GM12878 (cell line): ENCODE data around the gene SCLT1. TPM values are rescaled to one million over a fixed set of nuclear protein-coding genes. Genes with fewer than 3 reads are reported as not detected.
A peak's percentile ranks its signal among the peaks of the same experiment; 100 is the strongest.

ENCODE experiments used
- ATAC-seq: fragments of 200-7000 bp; cut with Tn5 transposase; 3 replicates; pipeline ENCODE4 v1.9.1; 2020; ENCODE audit warnings: mild to moderate bottlenecking, moderate library complexity
- BruUV-seq: library from RNA; stranded (reverse); fragments of 400-500 nt; replicated peaks from 2 replicates; lab custom pipeline; 2021; lab: Mats Ljungman, UMichigan
- CTCF ChIA-PET: fragments of 300-600 bp; sonication (Branson Sonifier 250); formaldehyde crosslinking; extraction: SDS; loops from one replicate; lab custom pipeline; 2021; ENCODE audit warnings: inconsistent platforms; lab: Yijun Ruan, JAX
- POLR2A ChIA-PET: fragments of 350-600 bp; formaldehyde crosslinking; extraction: SDS; loops from one replicate; lab custom pipeline; 2021; ENCODE audit warnings: inconsistent platforms; lab: Charles Lee
- RAD21 ChIA-PET: fragments of 300-600 bp; sonication (Branson Sonifier 250); formaldehyde crosslinking; loops from one replicate; lab custom pipeline; 2023; ENCODE audit warnings: antibody characterized with exemption; ENCODE audit not compliant: unreplicated experiment; lab: Charles Lee
- SMC1A ChIA-PET: fragments of 300-600 bp; sonication (Branson Sonifier 250); formaldehyde crosslinking; loops from one replicate; lab custom pipeline; 2023; ENCODE audit not compliant: unreplicated experiment, uncharacterized antibody; lab: Charles Lee
- DNase-seq: peaks from one replicate; pipeline ENCODE4 v3.0.0-alpha.2; 2011; ENCODE audit warnings: low read depth, low spot score
- FAIRE-seq: peaks from 3 replicates; lab custom pipeline; 2011; peaks lifted over from hg19 to GRCh38; lab: Jason Lieb, UNC
- H2AFZ ChIP-seq: 2 replicates; pipeline ENCODE4 v1.6.0; 2011; ENCODE audit warnings: low read depth, low read length, control low read depth; ENCODE audit not compliant: control insufficient read depth
- H3K27ac ChIP-seq: 2 replicates; pipeline ENCODE4 v1.5.1; 2011; ENCODE audit warnings: control low read depth; ENCODE audit not compliant: control insufficient read depth, insufficient read depth
- H3K27me3 ChIP-seq, 2 experiments: replicated peaks in 1 of 2; 2 replicates each; pipeline versions ENCODE4 v1.6.0 to v1.6.1; 2011; ENCODE audit warnings: low read length in 1 of 2; ENCODE audit not compliant: control insufficient read depth in 2 of 2, insufficient read depth in 2 of 2
- H3K36me3 ChIP-seq, 2 experiments: 2 replicates each; pipeline ENCODE4 v1.5.1; 2011; ENCODE audit warnings: low read length in 1 of 2; ENCODE audit not compliant: control insufficient read depth in 2 of 2, insufficient read depth in 2 of 2
- H3K4me1 ChIP-seq: 2 replicates; pipeline ENCODE4 v1.6.1; 2011; ENCODE audit warnings: mild to moderate bottlenecking, low read length, moderate library complexity, mixed read lengths; ENCODE audit not compliant: control insufficient read depth, insufficient read depth
- H3K4me2 ChIP-seq: 2 replicates; pipeline ENCODE4 v1.6.0; 2011; ENCODE audit warnings: control low read depth; ENCODE audit not compliant: control insufficient read depth, insufficient read depth
- H3K4me3 ChIP-seq: fragments of 200-600 bp; sonication (generic); 2 replicates; pipeline ENCODE4 v1.5.1; 2016
- H3K79me2 ChIP-seq: 2 replicates; pipeline ENCODE4 v1.6.0; 2011; ENCODE audit warnings: low read length; ENCODE audit not compliant: control insufficient read depth, insufficient read depth
- H3K9ac ChIP-seq: 2 replicates; pipeline ENCODE4 v1.8.0; 2011; ENCODE audit warnings: low read length, control low read depth, mixed read lengths; ENCODE audit not compliant: control insufficient read depth, insufficient read depth
- H3K9me3 ChIP-seq: replicated peaks from 3 replicates; pipeline ENCODE4 v1.5.1; 2011; ENCODE audit warnings: mild to moderate bottlenecking, low read length; ENCODE audit not compliant: control insufficient read depth, insufficient read depth
- H4K20me1 ChIP-seq: 2 replicates; pipeline ENCODE4 v1.6.0; 2011; ENCODE audit not compliant: control insufficient read depth, insufficient read depth
- CREB1 ChIP-seq: IDR thresholded peaks from 2 replicates; pipeline ENCODE4 v1.6.1; 2012; ENCODE audit warnings: low read depth, mild to moderate bottlenecking, inconsistent platforms
- CREM ChIP-seq: IDR thresholded peaks from 2 replicates; pipeline ENCODE4 v1.6.1; 2014; ENCODE audit warnings: antibody characterized with exemption, low read depth
- HDGF ChIP-seq: fragments of 450-650 bp; IDR thresholded peaks from 2 replicates; pipeline ENCODE4 v1.6.1; 2016; ENCODE audit warnings: antibody characterized with exemption
- IKZF1 ChIP-seq: fragments of 450-650 bp; conservative IDR thresholded peaks from 2 replicates; pipeline ENCODE4 v1.6.1; 2017; ENCODE audit warnings: antibody characterized with exemption, mild to moderate bottlenecking
- JUNB ChIP-seq: IDR thresholded peaks from 2 replicates; pipeline ENCODE4 v1.6.1; 2016; ENCODE audit warnings: antibody characterized with exemption, mild to moderate bottlenecking
- MTA2 ChIP-seq: fragments of 450-650 bp; IDR thresholded peaks from 2 replicates; pipeline ENCODE4 v1.6.1; 2016; ENCODE audit warnings: low read depth, mild to moderate bottlenecking, moderate library complexity
- MXI1 ChIP-seq: fragments of 150-350 bp; IDR thresholded peaks from 2 replicates; pipeline ENCODE4 v1.6.1; 2011; ENCODE audit warnings: low read depth, mild to moderate bottlenecking, inconsistent platforms, low read length, improper control_type of control experiment
- MYB ChIP-seq: fragments of 150-350 bp; IDR thresholded peaks from 2 replicates; pipeline ENCODE4 v1.6.1; 2014; ENCODE audit warnings: mild to moderate bottlenecking, low read depth, low read length, borderline replicate concordance
- NFYB ChIP-seq: IDR thresholded peaks from 2 replicates; pipeline ENCODE4 v1.6.1; 2011; ENCODE audit warnings: low read depth, mild to moderate bottlenecking, low read length, improper control_type of control experiment, moderate library complexity; ENCODE audit not compliant: insufficient read depth
- POLR2A ChIP-seq: IDR thresholded peaks from 2 replicates; pipeline ENCODE4 v1.6.1; 2011; ENCODE audit warnings: low read depth, mild to moderate bottlenecking, low read length
- POLR2AphosphoS2 ChIP-seq: IDR thresholded peaks from 2 replicates; pipeline ENCODE4 v1.6.1; 2011; ENCODE audit warnings: low read depth, mild to moderate bottlenecking, low read length, improper control_type of control experiment, moderate library complexity
- POLR2AphosphoS5 ChIP-seq: IDR thresholded peaks from 2 replicates; pipeline ENCODE4 v1.6.1; 2011; ENCODE audit warnings: mild to moderate bottlenecking, low read length, inconsistent platforms
- RAD51 ChIP-seq: fragments of 450-650 bp; IDR thresholded peaks from 2 replicates; pipeline ENCODE4 v1.6.1; 2016; ENCODE audit warnings: moderate library complexity, mild to moderate bottlenecking, inconsistent platforms
- RUNX3 ChIP-seq: IDR thresholded peaks from 2 replicates; pipeline ENCODE4 v1.6.1; 2012; ENCODE audit warnings: low read length, inconsistent platforms
- SMAD5 ChIP-seq: IDR thresholded peaks from 2 replicates; pipeline ENCODE4 v1.6.1; 2016; ENCODE audit warnings: antibody characterized with exemption, low read depth
- STAT1 ChIP-seq: fragments of 450-650 bp; conservative IDR thresholded peaks from 2 replicates; pipeline ENCODE4 v1.6.1; 2014; ENCODE audit warnings: antibody characterized with exemption, mild to moderate bottlenecking
- STAT3 ChIP-seq: IDR thresholded peaks from 2 replicates; pipeline ENCODE4 v1.6.1; 2011; ENCODE audit warnings: low read depth, low read length, improper control_type of control experiment
- TCF7 ChIP-seq: IDR thresholded peaks from 2 replicates; pipeline ENCODE4 v1.6.1; 2014; ENCODE audit warnings: antibody characterized with exemption, borderline replicate concordance
- WGBS: methylation state at CpG from one replicate; pipeline ENCODE4 v1.1.6; 2016; ENCODE audit warnings: low lambda C conversion rate; ENCODE audit not compliant: insufficient replicate concordance, insufficient coverage; ENCODE audit errors: missing lambda C conversion rate; 5-methylcytosine and 5-hydroxymethylcytosine counted together
- in situ Hi-C: fragments of 300-500 bp; cut with MboI; formaldehyde crosslinking; loops from 9 replicates; pipeline ENCODE4 v1.14.3; 2018; ENCODE audit warnings: mixed read lengths
- intact Hi-C: fragments of 100-400 bp; cut with micrococcal nuclease; formaldehyde crosslinking; loops from one replicate; pipeline ENCODE4 v1.14.2; 2022; ENCODE audit not compliant: unreplicated experiment
- polyA plus RNA-seq, 11 experiments: library from polyadenylated mRNA; depleted of rRNA in 4 of 11; unstranded in 6 of 11; stranded (reverse) in 5 of 11; fragments of >200 nt; fragmentation: Nextera tagmentation in 4 of 11; fragmentation: Illumina TruSeq in 1 of 11; extraction: Ambion mirVana in 4 of 11; extraction: Trizol in 1 of 11; gene quantifications; 1 replicate in 1 of 11; 2 replicates in 10 of 11; pipeline versions ENCODE4 v1.2.1 to v1.2.3, GENCODE V29; 2011 to 2016; ENCODE audit warnings: inconsistent platforms in 2 of 11, missing spikeins in 2 of 11, low read depth in 1 of 11
- total RNA-seq, 4 experiments: library from RNA; depleted of rRNA in 3 of 4; stranded (reverse); fragments of >200 nt in 3 of 4; fragmentation: Illumina TruSeq in 1 of 4; extraction: Trizol in 1 of 4; gene quantifications; 2 replicates each; pipeline versions ENCODE4 v1.2.1 to v1.2.3, GENCODE V29; 2013 to 2021
- TF ChIP-seq, protein P1 (sequence below): fragments of 450-650 bp; IDR thresholded peaks from 2 replicates; pipeline ENCODE4 v1.6.1; 2016; ENCODE audit warnings: mild to moderate bottlenecking
- TF ChIP-seq, protein P2 (sequence below): fragments of 450-650 bp; IDR thresholded peaks from 2 replicates; pipeline ENCODE4 v1.6.1; 2017; ENCODE audit warnings: borderline replicate concordance
- TF ChIP-seq, protein P3 (sequence below): fragments of 450-650 bp; IDR thresholded peaks from 2 replicates; pipeline ENCODE4 v1.6.1; 2017; ENCODE audit warnings: low read depth, mild to moderate bottlenecking, moderate library complexity

Gene SCLT1
- total and polyA plus RNA-seq, 10 of the 15 experiments (the other 5 are each of a cell fraction or from before 2014, with no cell fraction given), result 7.8 to 31.4 (median 19.6) TPM

DNA sequence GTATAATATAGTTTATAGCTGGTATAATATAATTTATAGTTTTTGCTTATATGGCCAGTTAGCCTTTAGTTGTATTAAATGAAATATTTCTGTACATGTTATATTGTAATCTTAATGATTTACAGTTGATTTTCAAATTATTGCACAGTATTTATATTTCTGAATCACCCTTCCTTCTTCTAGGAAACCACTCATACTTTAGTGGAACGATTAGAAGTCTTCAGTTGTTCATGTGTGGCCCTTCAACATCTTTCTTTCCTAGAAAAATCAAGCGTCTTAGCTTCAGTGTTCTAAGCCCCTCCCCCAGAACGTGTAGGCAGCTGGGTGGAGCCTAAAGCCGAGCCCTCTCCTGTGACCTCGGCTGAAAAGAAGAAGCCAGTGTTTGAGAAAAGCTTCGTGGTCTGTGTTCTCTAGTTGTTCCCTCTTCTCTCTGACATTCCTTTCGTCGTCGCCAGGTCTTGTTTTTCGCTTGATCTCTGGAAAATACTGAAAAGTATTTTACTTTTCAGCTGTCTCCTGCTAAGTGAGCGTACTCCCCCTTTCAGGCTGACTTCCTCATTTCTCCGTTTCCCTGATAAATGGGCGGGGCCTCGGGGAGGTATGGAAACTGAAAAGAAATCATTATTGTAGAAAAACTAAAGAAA is 2.6 kb upstream of the SCLT1 start, which contains the start of gene C4orf33:
TSS of gene C4orf33 (plus strand) at position 342 of the 644 bp plus-strand sequence. CDS start 6,459 bp downstream, outside the sequence.
- peaks cover 25% of the 10 kb centered on the region for H3K79me2 ChIP-seq
- peak within 1 kb of the TSS; percentile 83 for H3K9ac ChIP-seq
- no peaks in the 10 kb centered on the region for H3K9me3 ChIP-seq
- SMC1A ChIA-PET, result interaction anchor here (0.8 to 1.8 kb wide), 5 partner anchors 9 to 182 kb away, joined by 3 to 7 read pairs (median 4); no protein-coding TSS in a partner anchor
- peak within 1 kb of the TSS; percentile 68 for H3K4me2 ChIP-seq
- BruUV-seq, result no TSS peak
- DNase-seq, result peak; percentile 68
- H4K20me1 ChIP-seq, result no peaks in the 10 kb centered on the region
- CTCF ChIA-PET, result interaction anchor here (1.5 kb wide), 1 partner anchor 9 kb away, joined by 7 read pairs; no protein-coding TSS in a partner anchor
- FAIRE-seq, result peak; percentile 91
- 2% methylated on average over 14 of the region's 14 CpGs for WGBS
- in situ Hi-C loops (loop anchor here (10.0 kb wide), 1 partner anchor 281 kb away; no protein-coding TSS in a partner anchor), intact Hi-C loops (loop anchor here (1.0 kb wide), 1 partner anchor 285 kb away; no protein-coding TSS in a partner anchor)
- peak; percentile 54 for ATAC-seq
- H3K4me3 ChIP-seq, result peak within 1 kb of the TSS; percentile 67
- RAD21 ChIA-PET, result interaction anchor here (0.8 to 2.2 kb wide), 6 partner anchors 8 to 283 kb away, joined by 3 to 11 read pairs (median 4); no protein-coding TSS in a partner anchor
- H3K27me3 ChIP-seq, result no peaks in the 10 kb centered on the region
- no peaks in the 10 kb centered on the region for H3K36me3 ChIP-seq
- H3K27ac ChIP-seq, result peak within 1 kb of the TSS; percentile 88
- POLR2A ChIA-PET, result interaction anchor here (0.7 to 1.8 kb wide), 4 partner anchors 8 to 1239 kb away, joined by 3 to 11 read pairs (median 4); no protein-coding TSS in a partner anchor
- H2AFZ ChIP-seq, result peak within 1 kb of the TSS; percentile 87
- peaks cover 3% of the 10 kb centered on the region; the same call in 1 of the 2 replicates for H3K4me1 ChIP-seq
- TF ChIP-seq MYB (no peak), HDGF (peak; percentile 64; the same call in 1 of the 2 replicates), POLR2AphosphoS2 (peak; percentile 76; the same call in 1 of the 2 replicates), JUNB (no peak), STAT1 (no peak), NFYB (no peak), CREB1 (no peak), MXI1 (peak; percentile 72), RAD51 (peak; percentile 23; the same call in 1 of the 2 replicates), IKZF1 (peak; percentile 88), POLR2A (peak; percentile 81), SMAD5 (peak; percentile 87; the same call in 1 of the 2 replicates), MTA2 (peak; percentile 45; the same call in 1 of the 2 replicates), POLR2AphosphoS5 (peak; percentile 96), TCF7 (no peak), RUNX3 (0 out of 2 replicates have a peak, but pooled peaks have one; percentile 12), STAT3 (0 out of 2 replicates have a peak, but pooled peaks have one; percentile 18), CREM (0 out of 2 replicates have a peak, but pooled peaks have one; percentile 45)
- TF ChIP-seq, protein P1, sequence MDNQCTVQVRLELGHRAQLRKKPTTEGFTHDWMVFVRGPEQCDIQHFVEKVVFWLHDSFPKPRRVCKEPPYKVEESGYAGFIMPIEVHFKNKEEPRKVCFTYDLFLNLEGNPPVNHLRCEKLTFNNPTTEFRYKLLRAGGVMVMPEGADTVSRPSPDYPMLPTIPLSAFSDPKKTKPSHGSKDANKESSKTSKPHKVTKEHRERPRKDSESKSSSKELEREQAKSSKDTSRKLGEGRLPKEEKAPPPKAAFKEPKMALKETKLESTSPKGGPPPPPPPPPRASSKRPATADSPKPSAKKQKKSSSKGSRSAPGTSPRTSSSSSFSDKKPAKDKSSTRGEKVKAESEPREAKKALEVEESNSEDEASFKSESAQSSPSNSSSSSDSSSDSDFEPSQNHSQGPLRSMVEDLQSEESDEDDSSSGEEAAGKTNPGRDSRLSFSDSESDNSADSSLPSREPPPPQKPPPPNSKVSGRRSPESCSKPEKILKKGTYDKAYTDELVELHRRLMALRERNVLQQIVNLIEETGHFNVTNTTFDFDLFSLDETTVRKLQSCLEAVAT, result peak; percentile 63
- TF ChIP-seq, protein P2, sequence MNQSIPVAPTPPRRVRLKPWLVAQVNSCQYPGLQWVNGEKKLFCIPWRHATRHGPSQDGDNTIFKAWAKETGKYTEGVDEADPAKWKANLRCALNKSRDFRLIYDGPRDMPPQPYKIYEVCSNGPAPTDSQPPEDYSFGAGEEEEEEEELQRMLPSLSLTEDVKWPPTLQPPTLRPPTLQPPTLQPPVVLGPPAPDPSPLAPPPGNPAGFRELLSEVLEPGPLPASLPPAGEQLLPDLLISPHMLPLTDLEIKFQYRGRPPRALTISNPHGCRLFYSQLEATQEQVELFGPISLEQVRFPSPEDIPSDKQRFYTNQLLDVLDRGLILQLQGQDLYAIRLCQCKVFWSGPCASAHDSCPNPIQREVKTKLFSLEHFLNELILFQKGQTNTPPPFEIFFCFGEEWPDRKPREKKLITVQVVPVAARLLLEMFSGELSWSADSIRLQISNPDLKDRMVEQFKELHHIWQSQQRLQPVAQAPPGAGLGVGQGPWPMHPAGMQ, result no peak
- TF ChIP-seq, protein P3, sequence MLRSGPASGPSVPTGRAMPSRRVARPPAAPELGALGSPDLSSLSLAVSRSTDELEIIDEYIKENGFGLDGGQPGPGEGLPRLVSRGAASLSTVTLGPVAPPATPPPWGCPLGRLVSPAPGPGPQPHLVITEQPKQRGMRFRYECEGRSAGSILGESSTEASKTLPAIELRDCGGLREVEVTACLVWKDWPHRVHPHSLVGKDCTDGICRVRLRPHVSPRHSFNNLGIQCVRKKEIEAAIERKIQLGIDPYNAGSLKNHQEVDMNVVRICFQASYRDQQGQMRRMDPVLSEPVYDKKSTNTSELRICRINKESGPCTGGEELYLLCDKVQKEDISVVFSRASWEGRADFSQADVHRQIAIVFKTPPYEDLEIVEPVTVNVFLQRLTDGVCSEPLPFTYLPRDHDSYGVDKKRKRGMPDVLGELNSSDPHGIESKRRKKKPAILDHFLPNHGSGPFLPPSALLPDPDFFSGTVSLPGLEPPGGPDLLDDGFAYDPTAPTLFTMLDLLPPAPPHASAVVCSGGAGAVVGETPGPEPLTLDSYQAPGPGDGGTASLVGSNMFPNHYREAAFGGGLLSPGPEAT, result peak; percentile 83
